ENCODE data around the gene LUZP1. TPM values are rescaled to one million over a fixed set of nuclear protein-coding genes. Genes with fewer than 3 reads are reported as not detected.

The LUZP1 gene
- total RNA-seq, 4 donors from 2014 or later, result 9.1 to 41.4 (median 27.3) TPM

GRCh38 chr1:23166854-23167253, 1.8 kb downstream of the LUZP1 start:
- Histone ChIP-seq H3K36me3 (no peaks in the 10 kb centered on the region), H3K4me3 (peak overlapping the region; percentile 43 to 64), H3K27me3 (no peaks in the 10 kb centered on the region), H3K27ac (peak overlapping the region; percentile 89 to 93), H3K9me3 (no peaks in the 10 kb centered on the region), H3K4me1 (no peaks in the 10 kb centered on the region)
- TF ChIP-seq POLR2A (IDR thresholded peaks at IDR 0.05) (no peak), CTCF (IDR thresholded peaks at IDR 0.05) (no peak)
- intact Hi-C loops (cut with DNase I; ENCODE audit: low total_unique reads), result no loop called here
- no peak for DNase-seq

GRCh38 chr1:23163395-23163794, 5.3 kb downstream of the LUZP1 start:
- no peak overlapping the region for H3K4me3 ChIP-seq
- H3K27ac ChIP-seq, result no peak overlapping the region
- intact Hi-C loops (cut with DNase I; ENCODE audit: low total_unique reads), result no loop called here
- H3K9me3 ChIP-seq, result no peaks in the 10 kb centered on the region
- no peak for TF ChIP-seq POLR2A (IDR thresholded peaks at IDR 0.05)
- no peak for TF ChIP-seq CTCF (IDR thresholded peaks at IDR 0.05)
- no peaks in the 10 kb centered on the region for H3K4me1 ChIP-seq
- DNase-seq, result no peak
- no peaks in the 10 kb centered on the region for H3K36me3 ChIP-seq
- no peaks in the 10 kb centered on the region for H3K27me3 ChIP-seq

GRCh38 chr1:23159963-23160877, 8.4 kb downstream of the LUZP1 start:
- no peak overlapping the region for H3K27ac ChIP-seq
- DNase-seq, result no peak
- no peaks in the 10 kb centered on the region for H3K4me1 ChIP-seq
- no peaks in the 10 kb centered on the region for H3K9me3 ChIP-seq
- TF ChIP-seq POLR2A (IDR thresholded peaks at IDR 0.05) (no peak), CTCF (IDR thresholded peaks at IDR 0.05) (no peak)
- no peaks in the 10 kb centered on the region for H3K27me3 ChIP-seq
- no peaks in the 10 kb centered on the region for H3K36me3 ChIP-seq
- no peak overlapping the region for H3K4me3 ChIP-seq
- intact Hi-C loops (cut with DNase I; ENCODE audit: low total_unique reads), result no loop called here

- no peaks in the 10 kb centered on the region for H3K27me3 ChIP-seq
- intact Hi-C loops (cut with DNase I; ENCODE audit: low total_unique reads), result no loop called here
- H3K9me3 ChIP-seq, result no peaks in the 10 kb centered on the region
- H3K36me3 ChIP-seq, result no peaks in the 10 kb centered on the region
- no peak overlapping the region for H3K27ac ChIP-seq
- H3K4me3 ChIP-seq, result no peak overlapping the region
- TF ChIP-seq POLR2A (IDR thresholded peaks at IDR 0.05) (no peak), CTCF (IDR thresholded peaks at IDR 0.05) (no peak)
- H3K4me1 ChIP-seq, result no peaks in the 10 kb centered on the region
- no peak for DNase-seq
Measured at GRCh38 chr1:23156940-23157339, 11.7 kb downstream of the LUZP1 start.

- Histone ChIP-seq H3K4me1 (peaks cover 0 to 4% of the 10 kb centered on the region in 2 donors), H3K27ac (no peak overlapping the region), H3K36me3 (no peaks in the 10 kb centered on the region), H3K9me3 (no peaks in the 10 kb centered on the region), H3K27me3 (no peaks in the 10 kb centered on the region), H3K4me3 (no peak overlapping the region)
- no peak for DNase-seq
- TF ChIP-seq CTCF (IDR thresholded peaks at IDR 0.05), result no peak
- no peak for TF ChIP-seq POLR2A (IDR thresholded peaks at IDR 0.05)
- intact Hi-C loops (cut with DNase I; ENCODE audit: low total_unique reads), result no loop called here
Measured at GRCh38 chr1:23152966-23153684, 15.5 kb downstream of the LUZP1 start.
